Measurements from ENCODE around the gene SORCS2.

SORCS2 gene

DNA sequence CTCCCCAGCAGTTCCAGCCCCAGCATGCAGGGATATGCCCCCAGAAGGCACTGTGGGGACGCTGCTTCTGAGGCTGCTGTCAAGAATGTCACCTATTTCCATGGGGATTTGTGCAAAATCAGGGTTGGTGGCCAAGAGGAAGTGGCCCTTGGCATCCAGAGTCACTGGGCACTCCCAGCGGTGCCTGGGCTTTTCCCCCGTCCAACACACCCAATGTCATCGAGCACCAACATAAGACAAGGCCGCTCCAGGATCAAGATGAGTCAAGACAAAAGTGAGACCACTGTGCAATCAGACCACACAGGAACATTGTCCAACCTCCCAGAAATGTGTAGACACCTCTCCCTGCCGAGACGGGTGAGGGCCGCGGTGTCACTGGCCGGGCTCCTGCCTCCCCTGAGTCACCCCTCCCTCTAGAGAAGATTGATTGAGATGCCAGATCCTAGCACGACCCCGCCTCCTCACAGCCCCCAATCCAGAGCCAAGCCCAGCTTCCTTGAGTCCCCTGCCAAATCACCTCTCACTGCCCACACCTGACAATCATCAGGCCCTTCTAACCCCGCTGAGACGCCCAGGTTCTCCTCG is 553.1 kb downstream of the SORCS2 start:
- DNase-seq (ENCODE audit: low spot score), result no peak
- POLR2A ChIA-PET (ENCODE audit: low non-redundant PET), result no interaction called here
- no peak for TF ChIP-seq CTCF (conservative IDR thresholded peaks at IDR 0.05; ENCODE audit: low read depth)
- CTCF ChIA-PET, result no interaction called here
- H3K27ac ChIP-seq, result no peak overlapping the region

- ChIA-PET POLR2A (ENCODE audit: low non-redundant PET) (no interaction called here), CTCF (interaction anchor here (0.5 kb wide), 1 partner anchor 203 kb away, joined by 4 read pairs; no protein-coding TSS in a partner anchor)
- H3K27ac ChIP-seq, result no peak overlapping the region
- no peak for DNase-seq (ENCODE audit: low spot score)
- no peak for TF ChIP-seq CTCF (conservative IDR thresholded peaks at IDR 0.05; ENCODE audit: low read depth)
Measured at GRCh38 chr4:7746351-7747061, 554.2 kb downstream of the SORCS2 start.

DNA sequence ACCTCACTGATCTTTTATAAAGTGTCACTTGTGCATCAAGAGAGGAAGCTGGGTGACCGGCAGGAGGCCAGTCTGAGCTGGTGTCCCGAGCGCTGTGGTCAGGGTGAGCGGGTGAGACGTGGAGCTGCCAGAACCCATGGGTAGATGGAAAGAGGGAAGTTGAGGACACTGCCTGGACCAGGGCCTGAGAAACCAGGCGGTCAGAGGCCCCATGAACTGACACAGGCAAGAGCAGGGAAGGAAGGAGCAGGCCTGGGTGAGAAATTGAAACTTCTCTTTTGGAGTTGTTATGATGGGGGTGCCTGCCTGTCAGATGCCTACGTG is 554.7 kb downstream of the SORCS2 start:
- no peak for TF ChIP-seq CTCF (conservative IDR thresholded peaks at IDR 0.05; ENCODE audit: low read depth)
- DNase-seq (ENCODE audit: low spot score), result no peak
- CTCF ChIA-PET, result interaction anchor here (0.5 kb wide), 1 partner anchor 203 kb away, joined by 4 read pairs; no protein-coding TSS in a partner anchor
- POLR2A ChIA-PET (ENCODE audit: low non-redundant PET), result no interaction called here
- no peak overlapping the region for H3K27ac ChIP-seq

GRCh38 chr4:7747566-7747965 is 555.2 kb downstream of the SORCS2 start:
- no peak for DNase-seq (ENCODE audit: low spot score)
- no peak overlapping the region for H3K27ac ChIP-seq
- POLR2A ChIA-PET (ENCODE audit: low non-redundant PET), result no interaction called here
- TF ChIP-seq CTCF (conservative IDR thresholded peaks at IDR 0.05; ENCODE audit: low read depth), result no peak
- CTCF ChIA-PET, result no interaction called here

GRCh38 chr4:7750523-7750922 is 558.2 kb downstream of the SORCS2 start:
- no peak for TF ChIP-seq CTCF (conservative IDR thresholded peaks at IDR 0.05; ENCODE audit: low read depth)
- H3K27ac ChIP-seq, result no peak overlapping the region
- DNase-seq (ENCODE audit: low spot score), result no peak
- ChIA-PET POLR2A (ENCODE audit: low non-redundant PET) (no interaction called here), CTCF (no interaction called here)

- H3K27ac ChIP-seq, result no peak overlapping the region
- CTCF ChIA-PET, result no interaction called here
- DNase-seq (ENCODE audit: low spot score), result no peak
- TF ChIP-seq CTCF (conservative IDR thresholded peaks at IDR 0.05; ENCODE audit: low read depth), result no peak
- POLR2A ChIA-PET (ENCODE audit: low non-redundant PET), result no interaction called here
Measured at GRCh38 chr4:7750972-7751371, 558.6 kb downstream of the SORCS2 start.

Measured in RWPE1 (cell line).